H9 (cell line): Measurements from ENCODE around the gene ALX4. TPM values are rescaled to one million over a fixed set of nuclear protein-coding genes. Genes with fewer than 3 reads are reported as not detected.

Experiments
- DNase-seq: peaks from one replicate; pipeline ENCODE4 v3.0.0-alpha.2; 2017
- H2AFZ ChIP-seq: one replicate; pipeline ENCODE4 v1.6.1; 2013; ENCODE audit warnings: mild to moderate bottlenecking, low read length, control low read depth, moderate library complexity
- H2AK5ac ChIP-seq: 2 replicates; pipeline ENCODE4 v1.6.1; 2013; ENCODE audit warnings: low read length, control low read depth, mixed read lengths; ENCODE audit not compliant: insufficient read length
- H2BK120ac ChIP-seq: one replicate; pipeline ENCODE4 v1.6.1; 2013; ENCODE audit warnings: low read depth, mild to moderate bottlenecking, low read length, control low read depth, inconsistent platforms; ENCODE audit not compliant: poor library complexity, severe bottlenecking
- H2BK12ac ChIP-seq: 2 replicates; pipeline ENCODE4 v1.6.1; 2013; ENCODE audit warnings: low read length, control low read depth, mixed read lengths, low read depth; ENCODE audit not compliant: insufficient read length
- H2BK15ac ChIP-seq: 2 replicates; pipeline ENCODE4 v1.6.1; 2013; ENCODE audit warnings: low read depth, low read length, control low read depth
- H2BK20ac ChIP-seq: one replicate; pipeline ENCODE4 v1.6.1; 2013; ENCODE audit warnings: low read depth, mild to moderate bottlenecking, low read length, control low read depth, inconsistent platforms; ENCODE audit not compliant: poor library complexity, severe bottlenecking
- H2BK5ac ChIP-seq: 2 replicates; pipeline ENCODE4 v1.6.1; 2013; ENCODE audit warnings: low read length, control low read depth, mixed read lengths; ENCODE audit not compliant: insufficient read length
- H3K14ac ChIP-seq: 2 replicates; pipeline ENCODE4 v1.6.1; 2013; ENCODE audit warnings: low read length, control low read depth; ENCODE audit not compliant: insufficient read depth
- H3K18ac ChIP-seq: 2 replicates; pipeline ENCODE4 v1.6.1; 2013; ENCODE audit warnings: low read depth, mild to moderate bottlenecking, mixed read lengths, low read length, control low read depth; ENCODE audit not compliant: insufficient read length
- H3K23ac ChIP-seq: 2 replicates; pipeline ENCODE4 v1.6.1; 2013; ENCODE audit warnings: low read length, control low read depth, mixed read lengths, low read depth; ENCODE audit not compliant: insufficient read length
- H3K23me2 ChIP-seq: 2 replicates; pipeline ENCODE4 v1.6.1; 2013; ENCODE audit warnings: low read depth, mild to moderate bottlenecking, mixed read lengths, low read length, control low read depth; ENCODE audit not compliant: insufficient read length, poor library complexity, severe bottlenecking
- H3K27ac ChIP-seq: 2 replicates; pipeline ENCODE4 v1.5.1; 2013; ENCODE audit warnings: low read length, control low read depth, mixed read lengths, low read depth; ENCODE audit not compliant: insufficient read length
- H3K27me3 ChIP-seq: 2 replicates; pipeline ENCODE4 v1.6.1; 2013; ENCODE audit warnings: low read length, control low read depth, inconsistent platforms; ENCODE audit not compliant: insufficient read depth
- H3K4ac ChIP-seq: 2 replicates; pipeline ENCODE4 v1.6.1; 2013; ENCODE audit warnings: low read depth, mild to moderate bottlenecking, control low read depth, inconsistent platforms, low read length, moderate library complexity
- H3K4me1 ChIP-seq: 2 replicates; pipeline ENCODE4 v1.6.1; 2013; ENCODE audit warnings: low read length, control low read depth, inconsistent platforms; ENCODE audit not compliant: insufficient read depth
- H3K4me2 ChIP-seq: 2 replicates; pipeline ENCODE4 v1.6.1; 2013; ENCODE audit warnings: low read length, control low read depth, mixed read lengths; ENCODE audit not compliant: insufficient read length, insufficient read depth
- H3K56ac ChIP-seq: 2 replicates; pipeline ENCODE4 v1.6.1; 2013; ENCODE audit warnings: low read depth, mild to moderate bottlenecking, mixed read lengths, low read length, control low read depth; ENCODE audit not compliant: insufficient read length
- H3K79me1 ChIP-seq: 2 replicates; pipeline ENCODE4 v1.6.1; 2013; ENCODE audit warnings: low read depth, mild to moderate bottlenecking, moderate library complexity, low read length, control low read depth, inconsistent platforms; ENCODE audit not compliant: insufficient read depth, poor library complexity, severe bottlenecking
- H3K79me2 ChIP-seq: 2 replicates; pipeline ENCODE4 v1.6.1; 2013; ENCODE audit warnings: low read length, control low read depth, inconsistent platforms; ENCODE audit not compliant: insufficient read depth
- H3K9ac ChIP-seq: 2 replicates; pipeline ENCODE4 v1.6.1; 2013; ENCODE audit warnings: low read length, control low read depth, mixed read lengths; ENCODE audit not compliant: insufficient read length; ENCODE audit errors: extremely low read depth
- H3K9me3 ChIP-seq: one replicate; pipeline ENCODE4 v1.6.1; 2013; ENCODE audit warnings: low read depth, low read length, inconsistent platforms; ENCODE audit not compliant: control insufficient read depth
- H3T11ph ChIP-seq: one replicate; pipeline ENCODE4 v1.6.1; 2013; ENCODE audit warnings: mild to moderate bottlenecking, low read length, control low read depth, inconsistent platforms
- H4K20me1 ChIP-seq: one replicate; pipeline ENCODE4 v1.6.1; 2013; ENCODE audit not compliant: control insufficient read depth, insufficient read length, insufficient read depth
- H4K5ac ChIP-seq: 2 replicates; pipeline ENCODE4 v1.6.1; 2013; ENCODE audit warnings: low read depth, mild to moderate bottlenecking, mixed read lengths, low read length, control low read depth; ENCODE audit not compliant: insufficient read length
- H4K8ac ChIP-seq: replicated peaks from 2 replicates; pipeline ENCODE4 v1.6.1; 2013; ENCODE audit warnings: low read length, control low read depth, mixed read lengths, low read depth; ENCODE audit not compliant: insufficient read length
- H4K91ac ChIP-seq: 2 replicates; pipeline ENCODE4 v1.6.1; 2013; ENCODE audit warnings: low read depth, mild to moderate bottlenecking, moderate library complexity, mixed read lengths, low read length, control low read depth; ENCODE audit not compliant: insufficient read length
- H3K27ac Mint-ChIP-seq, 3 experiments: 2 replicates in 2 of 3; 3 replicates in 1 of 3; pipeline ENCODE4 v1.8.0; 2020 to 2021; ENCODE audit warnings: mixed read lengths in 3 of 3, mild to moderate bottlenecking in 1 of 3, moderate library complexity in 1 of 3
- H3K27me3 Mint-ChIP-seq: 2 replicates; pipeline ENCODE4 v1.8.0; 2021; ENCODE audit warnings: low read depth, mild to moderate bottlenecking, moderate library complexity, mixed read lengths
- H3K36me3 Mint-ChIP-seq, 3 experiments: 2 replicates in 2 of 3; 3 replicates in 1 of 3; pipeline ENCODE4 v1.8.0; 2020 to 2021; ENCODE audit warnings: low read depth in 3 of 3, mixed read lengths in 3 of 3; ENCODE audit not compliant: insufficient read depth in 1 of 3
- H3K4me1 Mint-ChIP-seq, 2 experiments: 2 replicates each; pipeline ENCODE4 v1.8.0; 2020; ENCODE audit warnings: mixed read lengths in 2 of 2
- H3K4me3 Mint-ChIP-seq, 2 experiments: 2 replicates in 1 of 2; 3 replicates in 1 of 2; pipeline ENCODE4 v1.8.0; 2020 to 2021; ENCODE audit warnings: mild to moderate bottlenecking in 2 of 2, mixed read lengths in 2 of 2, moderate library complexity in 1 of 2
- H3K9me3 Mint-ChIP-seq, 2 experiments: 2 replicates in 1 of 2; 3 replicates in 1 of 2; pipeline ENCODE4 v1.8.0; 2020; ENCODE audit warnings: mild to moderate bottlenecking in 2 of 2, mixed read lengths in 2 of 2, moderate library complexity in 1 of 2
- CTCF ChIP-seq: fragments of 200-600 bp; sonication (generic); conservative IDR thresholded peaks from 3 replicates; pipeline ENCODE4 v1.8.0; 2021; ENCODE audit warnings: antibody characterized with exemption, mild to moderate bottlenecking
- WGBS: extraction: QIAGEN DNeasy Blood & Tissue Kit; methylation state at CpG from one replicate; pipeline ENCODE4 v1.1.7; 2013; ENCODE audit warnings: missing lambda C conversion rate, low lambda C conversion rate, mixed read lengths; ENCODE audit not compliant: insufficient read length; ENCODE audit errors: extremely low coverage; 5-methylcytosine and 5-hydroxymethylcytosine counted together
- total RNA-seq: library from RNA; stranded (reverse); gene quantifications from 2 replicates; pipeline ENCODE4 v1.2.1, GENCODE V29; 2021

ALX4 gene
- total RNA-seq, 1 experiment from 2014 or later, result not detected

- no peaks in the 10 kb centered on the region for H3K4me1 ChIP-seq
- H3K4me3 Mint-ChIP-seq, result no peak overlapping the region
- H4K5ac ChIP-seq, result no peak overlapping the region
- H2BK20ac ChIP-seq, result no peak overlapping the region
- no peak overlapping the region for H3K18ac ChIP-seq
- no peak overlapping the region for H3K9ac ChIP-seq
- peaks cover 2% of the 10 kb centered on the region for H4K20me1 ChIP-seq
- no peaks in the 10 kb centered on the region for H3K27me3 ChIP-seq
- no peak overlapping the region for H3K14ac ChIP-seq
- no peak overlapping the region for H3K27ac Mint-ChIP-seq
- no peak overlapping the region for H2AFZ ChIP-seq
- H3K79me2 ChIP-seq, result no peaks in the 10 kb centered on the region
- no peak overlapping the region for H4K8ac ChIP-seq
- no peak overlapping the region for H2AK5ac ChIP-seq
- H2BK12ac ChIP-seq, result no peak overlapping the region
- H2BK15ac ChIP-seq, result no peak overlapping the region
- no peak overlapping the region for H3K4me2 ChIP-seq
- WGBS, result no CpG with 5 or more reads among the region's 12 CpGs
- no peaks in the 10 kb centered on the region for H3K36me3 Mint-ChIP-seq
- no peak for TF ChIP-seq CTCF
- H3K27ac ChIP-seq, result no peak overlapping the region
- no peak overlapping the region for H3K4ac ChIP-seq
- no peaks in the 10 kb centered on the region for H3K9me3 Mint-ChIP-seq
- no peak for DNase-seq
- no peaks in the 10 kb centered on the region for H3K79me1 ChIP-seq
- no peak overlapping the region for H3K56ac ChIP-seq
- no peak overlapping the region for H3K23ac ChIP-seq
- no peak overlapping the region for H4K91ac ChIP-seq
- no peaks in the 10 kb centered on the region for H3K9me3 ChIP-seq
- no peaks in the 10 kb centered on the region for H3K23me2 ChIP-seq
- H2BK120ac ChIP-seq, result no peak overlapping the region
- no peak overlapping the region for H3T11ph ChIP-seq
- H3K27me3 Mint-ChIP-seq, result peaks cover 6% of the 10 kb centered on the region
- no peak overlapping the region for H2BK5ac ChIP-seq
- H3K4me1 Mint-ChIP-seq, result 0 out of 4 replicates have a peak, but pooled peaks cover 4 to 8% of the 10 kb centered on the region in 2 experiments
Observed at GRCh38 chr11:44359162-44359561, 49.2 kb upstream of the ALX4 start.
